Right lobe of liver (tissue), 6 donors: ENCODE measurements around the gene NKAIN2. TPM values are rescaled to one million over a fixed set of nuclear protein-coding genes. Genes with fewer than 3 reads are reported as not detected.
A peak's percentile ranks its signal among the peaks of the same experiment; 100 is the strongest.

Experiments used
- ATAC-seq, 4 donors: fragments of 200-7000 bp; cut with Tn5 transposase; one replicate each; pipeline ENCODE4 v1.9.1; 2020; ENCODE audit warnings: mild to moderate bottlenecking in 4 of 4, moderate library complexity in 4 of 4
- DNase-seq, 3 donors: peaks; one replicate each; pipeline ENCODE4 v3.0.0-alpha.2; 2020
- H3K27ac ChIP-seq, 3 donors: fragments of 200-600 bp; one replicate each; pipeline ENCODE4 v1.8.0; 2022
- H3K27me3 ChIP-seq, 2 donors: fragments of 200-600 bp; one replicate each; pipeline ENCODE4 v1.8.0; 2022
- H3K36me3 ChIP-seq, 4 donors: fragments of 200-600 bp; sonication (generic) in 1 of 4; one replicate each; pipeline versions ENCODE4 v1.5.1 to v1.8.0; 2017 to 2022; ENCODE audit warnings: control low read depth in 1 of 4
- H3K4me1 ChIP-seq, 4 donors: fragments of 200-600 bp; sonication (generic) in 1 of 4; one replicate each; pipeline versions ENCODE4 v1.5.1 to v1.8.0; 2017 to 2022; ENCODE audit warnings: control low read depth in 1 of 4
- H3K4me3 ChIP-seq, 3 donors: fragments of 200-600 bp; one replicate each; pipeline ENCODE4 v1.8.0; 2022
- H3K9me3 ChIP-seq, 4 donors: fragments of 200-600 bp; sonication (generic) in 1 of 4; one replicate each; pipeline versions ENCODE4 v1.5.1 to v1.8.0; 2017 to 2022; ENCODE audit warnings: control low read depth in 1 of 4
- CTCF ChIP-seq, 4 donors: fragments of 200-600 bp in 3 of 4; fragments of 450-650 bp in 1 of 4; IDR thresholded peaks; one replicate each; pipeline versions ENCODE4 v1.5.1 to v1.8.0; 2016 to 2022; ENCODE audit warnings: antibody characterized with exemption in 4 of 4, mild to moderate bottlenecking in 2 of 4
- POLR2A ChIP-seq: fragments of 450-650 bp; IDR thresholded peaks from one replicate; pipeline ENCODE4 v1.6.1; 2017; ENCODE audit warnings: antibody characterized with exemption, mild to moderate bottlenecking
- WGBS: methylation state at CpG from one replicate; pipeline ENCODE4 v1.1.6; 2018; ENCODE audit warnings: low coverage, low lambda C conversion rate; ENCODE audit not compliant: insufficient coverage; ENCODE audit errors: missing lambda C conversion rate; 5-methylcytosine and 5-hydroxymethylcytosine counted together
- intact Hi-C, 2 donors: fragments of 100-400 bp; cut with DNase I; formaldehyde crosslinking; loops; one replicate each; pipeline versions ENCODE4 v1.11.2 to v1.14.1; 2022
- total RNA-seq, 6 experiments: library from RNA; depleted of rRNA in 2 of 6; stranded (reverse); fragments of >200 nt in 2 of 6; fragmentation: NEBNext Ultra II Directional in 3 of 6; extraction: Animal tissue kit (Norgen Biotek cat#: 25700) in 3 of 6; gene quantifications; one replicate each; pipeline versions ENCODE4 v1.1.0 to v1.2.4, GENCODE V29; 2016 to 2023
- donor health status: DM: no; HTN: yes; CAD: no.
- donor health status: DM: no; HTN: no; CAD: no.
- donor health status: DM: no; HTN: no; CAD: no.
- donor health status: DM: no; HTN: yes; CAD: no.
- donor health status: DM: no; HTN: yes; CAD: no.

NKAIN2 gene
- total RNA-seq, 6 experiments from 2014 or later: 0.16 to 0.28 TPM; not detected in 4

- Histone ChIP-seq H3K27me3 (no peaks in the 10 kb centered on the region), H3K9me3 (no peaks in the 10 kb centered on the region), H3K4me3 (no peak overlapping the region), H3K4me1 (no peaks in the 10 kb centered on the region), H3K36me3 (no peaks in the 10 kb centered on the region), H3K27ac (no peak overlapping the region)
- TF ChIP-seq CTCF (IDR thresholded peaks at IDR 0.05): no peak
- TF ChIP-seq POLR2A: no peak
- 55% methylated on average over 3 of the region's 3 CpGs for WGBS
- intact Hi-C loops: no loop called here
- ATAC-seq (no peak), DNase-seq (no peak)
Observed at GRCh38 chr6:124199286-124199685, 395.6 kb downstream of the NKAIN2 start.

GRCh38 chr6:124200661-124201060, 397.0 kb downstream of the NKAIN2 start:
- intact Hi-C loops: no loop called here

GRCh38 chr6:124203101-124203811, 399.6 kb downstream of the NKAIN2 start:
- TF ChIP-seq CTCF (IDR thresholded peaks at IDR 0.05): no peak
- no peaks in the 10 kb centered on the region for H3K27me3 ChIP-seq
- no peak overlapping the region for H3K4me3 ChIP-seq
- ATAC-seq (peak in 2 of 4 donors; percentile 23 to 65), DNase-seq (no peak)
- 52% methylated on average over 2 of the region's 2 CpGs for WGBS
- intact Hi-C loops: no loop called here
- H3K9me3 ChIP-seq: no peaks in the 10 kb centered on the region
- no peaks in the 10 kb centered on the region for H3K4me1 ChIP-seq
- H3K27ac ChIP-seq: no peak overlapping the region
- no peaks in the 10 kb centered on the region for H3K36me3 ChIP-seq

More at GRCh38 chr6:124200661-124201060, 397.0 kb downstream of the NKAIN2 start:
- Histone ChIP-seq H3K36me3 (no peaks in the 10 kb centered on the region), H3K9me3 (no peaks in the 10 kb centered on the region), H3K27me3 (no peaks in the 10 kb centered on the region), H3K4me1 (no peaks in the 10 kb centered on the region), H3K27ac (no peak overlapping the region), H3K4me3 (no peak overlapping the region)
- TF ChIP-seq CTCF (IDR thresholded peaks at IDR 0.05) (no peak), POLR2A (no peak)
- whole genome bisulfite sequencing: 53% methylated on average over 4 of the region's 4 CpGs
- DNase-seq: no peak
- ATAC-seq: no peak

GRCh38 chr6:124203812-124204167, 400.1 kb downstream of the NKAIN2 start:
- Histone ChIP-seq H3K27ac (no peak overlapping the region), H3K36me3 (no peaks in the 10 kb centered on the region), H3K9me3 (no peaks in the 10 kb centered on the region), H3K4me3 (no peak overlapping the region), H3K27me3 (no peaks in the 10 kb centered on the region), H3K4me1 (no peaks in the 10 kb centered on the region)
- ATAC-seq (peak; percentile 42 to 81 (median 66)), DNase-seq (no peak)
- intact Hi-C loops: no loop called here
- 55% methylated on average over 2 of the region's 2 CpGs for WGBS
- TF ChIP-seq CTCF (IDR thresholded peaks at IDR 0.05): no peak
- no peak for TF ChIP-seq POLR2A
